ENCODE results near the gene ACOD1.
"Not testable (repeated sequence)": the region's sequence is repeated elsewhere in the genome, so short reads cannot be mapped to it uniquely, and the experiment has no call there.

ACOD1 gene

GRCh38 chr13:76948149-76948548 is at the start of gene ACOD1:
Gene ACOD1, plus strand, starts transcription at chr13:76948511. Its CDS starts 48 bp downstream, at chr13:76948559.
- H3K4me3 ChIP-seq (ENCODE audit: low read depth, low read length), result no peak within 1 kb of the TSS

DNA sequence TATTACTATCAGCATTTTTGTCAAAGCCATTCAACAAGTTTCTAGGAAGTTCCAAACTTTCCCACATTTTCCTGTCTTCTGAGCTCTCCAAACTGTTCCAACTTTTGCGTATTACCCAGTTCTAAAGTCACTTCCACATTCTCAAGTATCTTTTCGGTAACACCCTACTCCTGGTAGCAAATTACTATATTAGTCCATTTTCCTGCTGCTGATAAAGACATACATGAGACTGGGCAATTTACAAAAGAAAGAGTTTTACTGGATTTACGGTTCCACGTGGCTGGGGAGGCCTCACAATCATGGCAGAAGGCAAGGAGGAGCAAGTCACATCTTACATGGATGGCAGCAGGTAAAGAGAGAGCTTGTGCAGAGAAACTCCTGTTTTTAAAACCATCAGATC is 49.2 kb upstream of the ACOD1 start:
- H3K4me3 ChIP-seq (ENCODE audit: low read depth, low read length), result not testable (repeated sequence)

- H3K4me3 ChIP-seq (ENCODE audit: low read depth, low read length), result no peak overlapping the region
These were observed 44.7 kb upstream of the ACOD1 start for GRCh38 chr13:76903544-76904162.

GRCh38 chr13:76904507-76904906 is 43.8 kb upstream of the ACOD1 start:
- H3K4me3 ChIP-seq (ENCODE audit: low read depth, low read length), result no peak overlapping the region

- no peak overlapping the region for H3K4me3 ChIP-seq (ENCODE audit: low read depth, low read length)
These were observed 35.8 kb upstream of the ACOD1 start for GRCh38 chr13:76912476-76912875.

DNA sequence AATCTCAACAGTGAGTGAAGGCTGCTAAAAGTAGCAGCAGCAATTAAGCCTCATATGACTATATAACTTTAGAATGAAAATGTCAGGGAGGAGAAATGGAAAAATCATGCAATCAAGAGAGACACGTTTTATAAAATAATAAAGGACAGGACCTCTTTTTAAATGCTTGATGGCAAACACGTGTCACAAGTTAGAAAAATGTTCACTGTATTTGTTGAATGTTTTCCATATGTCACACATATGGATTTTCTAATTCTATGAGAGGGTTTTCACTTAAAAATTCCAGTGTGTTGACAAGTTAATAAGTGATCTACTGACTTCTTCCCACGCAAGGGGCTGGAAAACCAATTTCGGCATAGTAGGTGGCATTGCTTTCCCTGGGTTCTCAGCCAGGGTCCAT is 34.4 kb upstream of the ACOD1 start:
- H3K4me3 ChIP-seq (ENCODE audit: low read depth, low read length), result no peak overlapping the region

DNA sequence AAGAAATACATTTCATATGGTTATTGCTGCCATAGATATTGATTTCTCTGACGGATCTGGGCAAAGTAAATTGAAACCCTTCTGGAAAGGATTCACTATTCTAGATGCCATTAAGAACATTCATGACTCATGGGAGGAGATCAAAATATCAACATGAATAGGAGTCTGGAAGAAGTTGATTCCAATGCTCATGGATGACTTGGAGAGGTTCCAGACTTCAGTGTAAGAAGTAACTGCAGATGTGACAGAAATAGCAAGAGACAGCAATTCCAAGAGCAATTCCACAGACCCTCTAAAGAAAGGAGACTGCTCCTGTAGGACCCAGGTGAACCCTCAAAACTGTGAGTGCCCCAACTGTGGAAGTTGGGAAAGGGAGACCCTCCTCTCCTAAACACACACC is 31.2 kb upstream of the ACOD1 start:
- no peak overlapping the region for H3K4me3 ChIP-seq (ENCODE audit: low read depth, low read length)

DNA sequence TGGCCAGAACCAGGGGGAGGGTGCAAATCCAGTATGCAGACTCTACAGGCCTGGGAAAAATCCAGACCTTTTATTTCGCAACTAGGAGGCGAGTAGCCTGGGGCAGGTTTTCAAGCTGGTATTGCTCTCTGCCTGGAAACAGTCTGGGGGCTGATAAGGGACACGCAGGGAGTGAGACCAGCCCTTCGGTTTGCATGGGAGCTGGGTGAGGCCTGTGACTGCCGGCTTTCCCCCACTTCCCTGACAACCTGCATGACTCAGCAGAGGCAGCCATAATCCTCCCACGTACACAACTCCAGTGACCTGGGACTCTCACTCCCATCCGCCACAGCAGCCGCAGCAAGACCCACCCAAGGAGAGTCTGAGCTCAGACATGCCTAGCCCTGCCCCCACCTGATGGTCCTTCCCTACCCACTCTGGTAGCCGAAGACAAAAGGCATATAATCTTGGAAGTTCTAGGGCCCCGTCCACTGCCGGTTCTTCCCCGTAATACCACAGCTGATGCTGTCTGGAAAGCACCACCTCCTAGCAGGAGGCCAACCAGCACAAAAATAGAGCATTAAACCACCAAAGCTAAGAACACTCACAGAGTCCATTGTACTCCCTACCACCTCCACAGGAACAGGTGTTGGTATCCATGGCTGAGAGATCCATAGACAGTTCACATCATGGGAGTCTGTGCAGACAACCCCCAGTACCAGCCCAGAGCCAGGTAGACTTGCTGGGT is 30.4 kb upstream of the ACOD1 start:
- H3K4me3 ChIP-seq (ENCODE audit: low read depth, low read length), result not testable (repeated sequence)

- H3K4me3 ChIP-seq (ENCODE audit: low read depth, low read length), result no peak overlapping the region
These were observed 26.8 kb upstream of the ACOD1 start for GRCh38 chr13:76921516-76921915.

- H3K4me3 ChIP-seq (ENCODE audit: low read depth, low read length), result no peak overlapping the region
These were observed 23.2 kb upstream of the ACOD1 start for GRCh38 chr13:76925115-76925514.

GRCh38 chr13:76927955-76928354 is 20.4 kb upstream of the ACOD1 start:
- no peak overlapping the region for H3K4me3 ChIP-seq (ENCODE audit: low read depth, low read length)

DNA sequence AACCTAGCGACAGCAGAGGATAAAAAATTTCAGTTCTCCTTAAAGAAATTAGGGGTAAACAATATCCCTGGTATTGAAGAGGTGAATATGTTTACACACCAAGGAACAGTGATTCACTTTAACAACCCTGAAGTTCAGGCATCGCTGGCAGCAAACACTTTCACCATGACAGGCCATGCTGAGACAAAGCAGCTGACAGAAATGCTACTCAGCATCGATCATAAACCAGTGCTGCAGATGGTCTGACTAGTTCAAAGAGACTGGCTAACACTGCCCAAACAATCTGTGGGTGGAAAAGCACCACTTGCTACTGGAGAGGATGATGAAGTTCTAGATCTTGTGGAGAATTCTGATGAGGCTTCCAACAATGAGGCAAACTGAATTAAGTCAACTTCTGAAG is 19.9 kb upstream of the ACOD1 start:
- H3K4me3 ChIP-seq (ENCODE audit: low read depth, low read length), result no peak overlapping the region

DNA sequence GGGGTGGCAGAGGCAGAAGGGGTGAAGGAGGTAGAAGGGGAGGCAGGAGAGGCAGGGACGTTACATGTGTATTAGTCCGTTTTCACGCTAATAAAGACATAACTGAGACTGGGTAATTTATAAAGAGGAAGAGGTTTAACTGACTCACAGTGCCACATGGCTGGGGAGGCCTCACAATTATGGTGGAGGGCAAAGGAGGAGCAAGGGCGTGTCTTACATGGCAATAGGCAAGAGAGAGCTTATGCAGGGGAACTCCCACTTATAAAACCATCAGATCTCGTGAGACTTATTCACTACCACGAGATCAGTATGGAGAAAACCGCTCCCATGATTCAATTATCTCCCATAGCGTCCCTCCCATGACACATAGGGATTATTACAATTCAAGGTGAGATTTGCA is 19.0 kb upstream of the ACOD1 start:
- no peak overlapping the region for H3K4me3 ChIP-seq (ENCODE audit: low read depth, low read length)

GRCh38 chr13:76929851-76930374 is 18.4 kb upstream of the ACOD1 start:
- no peak overlapping the region for H3K4me3 ChIP-seq (ENCODE audit: low read depth, low read length)

GRCh38 chr13:76932076-76932475 is 16.2 kb upstream of the ACOD1 start:
- no peak overlapping the region for H3K4me3 ChIP-seq (ENCODE audit: low read depth, low read length)

GRCh38 chr13:76934671-76935070 is 13.6 kb upstream of the ACOD1 start:
- no peak overlapping the region for H3K4me3 ChIP-seq (ENCODE audit: low read depth, low read length)

DNA sequence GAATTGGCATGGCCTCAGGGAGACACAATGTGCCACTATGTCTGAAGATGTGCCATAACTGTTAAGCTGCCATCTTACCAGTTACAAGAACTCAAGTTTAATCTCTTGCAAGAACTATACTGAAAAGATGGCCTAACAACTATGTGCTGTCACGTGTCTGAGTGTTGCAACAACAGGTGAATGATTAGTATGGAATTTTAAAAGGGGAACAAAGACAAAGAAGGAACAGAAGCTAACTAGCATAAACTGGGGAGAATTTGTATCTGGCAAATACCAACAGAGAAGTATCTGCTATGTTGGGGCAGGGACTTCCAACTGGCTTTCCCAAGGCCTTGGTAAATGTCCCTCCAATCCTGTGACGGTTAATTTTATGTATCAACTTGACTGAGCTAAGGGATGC is 11.5 kb upstream of the ACOD1 start:
- H3K4me3 ChIP-seq (ENCODE audit: low read depth, low read length), result no peak overlapping the region

DNA sequence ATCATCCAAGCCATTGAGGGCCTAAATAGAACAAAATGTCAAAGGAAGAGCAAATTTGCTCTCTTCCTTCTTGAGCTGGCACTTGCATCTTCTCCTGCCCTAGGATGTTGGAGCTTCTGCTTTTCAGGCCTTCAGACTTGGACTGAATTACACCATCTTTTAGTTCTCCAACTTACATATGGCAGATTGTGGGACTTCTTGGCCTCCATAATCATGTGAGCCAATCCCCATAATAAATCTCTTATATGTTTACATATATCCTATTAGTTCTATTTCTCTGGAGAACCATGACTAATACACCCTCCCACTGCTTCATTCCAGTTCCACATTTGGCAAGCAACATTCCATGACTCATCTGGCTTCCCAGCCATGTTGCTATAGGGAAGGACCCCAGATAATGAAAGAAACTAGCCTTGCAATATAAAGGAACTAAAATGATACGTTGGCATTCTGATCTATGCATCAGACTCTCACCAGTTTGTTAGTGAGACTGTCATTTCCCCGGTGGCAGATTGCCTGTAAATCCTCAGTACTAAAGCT is 11.0 kb upstream of the ACOD1 start:
- no peak overlapping the region for H3K4me3 ChIP-seq (ENCODE audit: low read depth, low read length)

GRCh38 chr13:76939215-76939614 is 9.1 kb upstream of the ACOD1 start:
- no peak overlapping the region for H3K4me3 ChIP-seq (ENCODE audit: low read depth, low read length)

- no peak overlapping the region for H3K4me3 ChIP-seq (ENCODE audit: low read depth, low read length)
These were observed 5.9 kb upstream of the ACOD1 start for GRCh38 chr13:76942363-76942762.

- no peak overlapping the region for H3K4me3 ChIP-seq (ENCODE audit: low read depth, low read length)
These were observed 4.7 kb upstream of the ACOD1 start for GRCh38 chr13:76943646-76944045.

DNA sequence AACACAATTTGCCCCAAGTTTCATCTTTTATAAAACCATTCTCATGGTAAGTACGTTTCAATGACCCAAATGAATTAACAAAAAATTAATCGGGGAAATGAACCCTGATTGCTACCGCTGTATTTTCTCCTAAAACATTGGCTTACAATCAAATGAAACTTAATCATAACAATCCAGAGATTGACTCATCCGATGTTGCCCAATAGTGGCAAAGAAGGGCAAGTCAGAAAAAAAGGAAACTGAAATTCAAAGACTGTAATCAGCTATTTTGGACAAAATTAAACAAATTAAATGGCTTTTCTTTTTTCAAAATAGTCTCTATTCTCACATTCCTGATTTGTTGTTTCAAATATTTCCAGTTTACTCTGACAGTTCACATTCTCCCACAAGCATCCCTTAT is 3.9 kb upstream of the ACOD1 start:
- H3K4me3 ChIP-seq (ENCODE audit: low read depth, low read length), result no peak overlapping the region

Data from iPS-11a (cell line).